Hepatocyte (in vitro differentiated cells): ENCODE data around the gene CEP128.

ENCODE experiments used
- CTCF ChIP-seq: fragments of 200-600 bp; sonication (generic); IDR thresholded peaks from 2 replicates; pipeline ENCODE4 v1.5.1; 2016; ENCODE audit warnings: antibody characterized with exemption, mild to moderate bottlenecking; ENCODE audit not compliant: poor library complexity
- EZH2 ChIP-seq: fragments of 200-600 bp; sonication (generic); IDR thresholded peaks from 2 replicates; pipeline ENCODE4 v1.6.1; 2016; ENCODE audit warnings: antibody characterized with exemption, mild to moderate bottlenecking, borderline replicate concordance

- no peak for TF ChIP-seq EZH2
- TF ChIP-seq CTCF, result no peak
These were observed 40.3 kb downstream of the CEP128 start for GRCh38 chr14:80901260-80901659.
